ENCODE data around the gene PHAF1. TPM values are rescaled to one million over a fixed set of nuclear protein-coding genes. Genes with fewer than 3 reads are reported as not detected.

Gene PHAF1
- total RNA-seq, 1 donor = 16.0 TPM

DNA sequence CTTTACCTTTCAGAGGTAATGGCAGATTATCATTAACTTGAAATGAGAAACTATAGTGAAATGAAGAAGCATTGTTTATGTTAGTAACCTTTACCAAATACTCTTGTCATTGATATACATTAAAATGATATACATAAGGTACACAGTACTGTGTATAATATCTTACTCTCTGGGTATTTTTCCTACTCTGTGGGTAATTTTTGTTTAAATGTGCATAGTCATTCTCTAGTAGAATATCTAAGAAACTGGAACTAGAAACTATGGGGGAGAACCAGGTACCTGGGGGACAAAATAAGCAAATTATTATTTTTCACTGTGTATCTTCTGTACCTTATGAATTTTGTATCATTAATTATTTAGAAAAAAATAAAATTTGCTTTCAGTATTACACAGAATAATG is 20.6 kb upstream of the PHAF1 start:
- H3K4me3 ChIP-seq (ENCODE audit: low read depth, low read length) = no peak overlapping the region
- no peak for DNase-seq (ENCODE audit: low read depth)
- TF ChIP-seq, protein P1, sequence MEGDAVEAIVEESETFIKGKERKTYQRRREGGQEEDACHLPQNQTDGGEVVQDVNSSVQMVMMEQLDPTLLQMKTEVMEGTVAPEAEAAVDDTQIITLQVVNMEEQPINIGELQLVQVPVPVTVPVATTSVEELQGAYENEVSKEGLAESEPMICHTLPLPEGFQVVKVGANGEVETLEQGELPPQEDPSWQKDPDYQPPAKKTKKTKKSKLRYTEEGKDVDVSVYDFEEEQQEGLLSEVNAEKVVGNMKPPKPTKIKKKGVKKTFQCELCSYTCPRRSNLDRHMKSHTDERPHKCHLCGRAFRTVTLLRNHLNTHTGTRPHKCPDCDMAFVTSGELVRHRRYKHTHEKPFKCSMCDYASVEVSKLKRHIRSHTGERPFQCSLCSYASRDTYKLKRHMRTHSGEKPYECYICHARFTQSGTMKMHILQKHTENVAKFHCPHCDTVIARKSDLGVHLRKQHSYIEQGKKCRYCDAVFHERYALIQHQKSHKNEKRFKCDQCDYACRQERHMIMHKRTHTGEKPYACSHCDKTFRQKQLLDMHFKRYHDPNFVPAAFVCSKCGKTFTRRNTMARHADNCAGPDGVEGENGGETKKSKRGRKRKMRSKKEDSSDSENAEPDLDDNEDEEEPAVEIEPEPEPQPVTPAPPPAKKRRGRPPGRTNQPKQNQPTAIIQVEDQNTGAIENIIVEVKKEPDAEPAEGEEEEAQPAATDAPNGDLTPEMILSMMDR (IDR thresholded peaks at IDR 0.05; ENCODE audit: insufficient read depth, low read depth, low read length) = no peak

DNA sequence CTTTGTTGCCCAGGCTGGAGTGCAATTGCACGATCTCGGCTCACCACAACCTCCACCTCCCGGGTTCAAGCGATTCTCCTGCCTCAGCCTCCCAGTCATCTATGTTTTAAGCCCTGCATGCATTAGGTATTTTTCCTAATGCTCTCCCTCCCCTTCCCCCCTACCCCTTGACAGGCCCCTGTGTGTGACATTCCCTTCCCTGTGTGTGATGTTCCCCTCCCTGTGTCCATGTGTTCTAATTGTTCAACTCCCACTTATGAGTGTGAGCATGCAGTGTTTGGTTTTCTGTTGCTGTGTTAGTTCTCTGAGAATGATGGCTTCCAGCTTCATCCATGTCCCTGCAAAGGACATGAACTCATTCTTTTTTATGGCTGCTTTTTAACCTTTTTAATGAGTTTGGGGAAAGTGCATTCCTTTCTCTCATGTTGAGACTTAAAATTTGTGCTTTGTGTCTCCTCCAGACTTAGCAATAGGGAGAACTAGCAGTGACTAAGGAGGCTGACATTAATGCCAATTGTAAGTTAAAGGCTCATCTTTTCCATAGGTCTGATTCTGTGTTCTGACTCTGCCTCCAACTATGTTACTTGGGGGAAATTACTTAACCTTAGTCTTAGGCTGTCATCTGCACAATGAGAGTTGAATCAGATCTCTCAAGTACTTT is 17.7 kb upstream of the PHAF1 start:
- H3K4me3 ChIP-seq (ENCODE audit: low read depth, low read length) = no peak overlapping the region

DNA sequence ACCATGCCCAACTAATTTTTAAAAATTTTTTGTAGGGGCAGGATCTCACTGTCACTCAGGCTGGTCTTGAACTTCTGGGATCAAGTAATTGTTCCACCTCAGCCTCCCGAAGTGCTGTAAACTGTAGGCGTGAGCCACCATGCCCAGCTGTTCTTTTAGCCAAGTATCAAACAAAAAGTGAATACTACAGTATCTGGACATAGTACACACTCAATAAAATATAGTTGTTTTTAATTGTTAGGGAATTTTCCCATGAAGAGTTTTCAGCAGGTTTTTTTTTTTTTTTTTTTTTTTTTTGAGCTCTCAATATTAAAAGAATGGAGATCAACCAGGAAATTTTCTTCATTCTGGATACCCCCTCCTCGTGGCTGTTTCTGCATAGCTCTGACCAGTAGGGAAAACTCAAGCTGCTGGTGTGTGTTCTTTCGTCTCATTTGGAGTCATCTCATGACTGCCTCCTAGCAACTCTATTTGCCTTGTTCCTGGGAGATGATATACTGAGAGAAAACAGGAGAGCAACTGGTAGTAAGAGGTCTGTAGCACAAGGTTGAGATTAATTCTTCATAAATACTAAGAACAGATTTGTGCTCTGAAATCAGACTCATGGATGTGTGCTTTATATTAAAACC is 16.5 kb upstream of the PHAF1 start:
- TF ChIP-seq, protein P1 (IDR thresholded peaks at IDR 0.05; ENCODE audit: insufficient read depth, low read depth, low read length) = no peak
- DNase-seq (ENCODE audit: low read depth) = no peak
- H3K4me3 ChIP-seq (ENCODE audit: low read depth, low read length) = no peak overlapping the region

More for the DNA sequence above, 17.7 kb upstream of the PHAF1 start:
- TF ChIP-seq, protein P1 (IDR thresholded peaks at IDR 0.05; ENCODE audit: insufficient read depth, low read depth, low read length) = no peak
- DNase-seq (ENCODE audit: low read depth) = peak; percentile 85

DNA sequence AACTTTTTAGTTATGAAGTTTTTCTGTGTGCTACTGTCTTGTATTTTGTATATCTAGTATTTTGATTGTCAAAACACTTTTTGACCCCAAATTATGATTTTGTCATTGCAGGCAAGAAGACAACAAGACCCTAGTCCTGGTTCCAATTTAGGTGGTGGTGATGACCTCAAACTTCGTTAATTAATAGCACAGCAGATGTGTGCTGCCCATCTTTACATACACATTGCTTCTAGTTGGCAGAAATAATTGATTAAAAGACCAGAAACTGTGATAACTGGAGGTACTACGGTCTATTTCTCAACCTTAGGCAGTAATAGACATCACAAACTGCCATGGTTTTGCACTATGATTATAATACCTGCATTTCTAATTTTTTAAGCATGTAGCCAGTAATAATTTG is 11.1 kb upstream of the PHAF1 start:
- DNase-seq (ENCODE audit: low read depth) = no peak
- H3K4me3 ChIP-seq (ENCODE audit: low read depth, low read length) = no peak overlapping the region
- TF ChIP-seq, protein P1 (IDR thresholded peaks at IDR 0.05; ENCODE audit: insufficient read depth, low read depth, low read length) = no peak

DNA sequence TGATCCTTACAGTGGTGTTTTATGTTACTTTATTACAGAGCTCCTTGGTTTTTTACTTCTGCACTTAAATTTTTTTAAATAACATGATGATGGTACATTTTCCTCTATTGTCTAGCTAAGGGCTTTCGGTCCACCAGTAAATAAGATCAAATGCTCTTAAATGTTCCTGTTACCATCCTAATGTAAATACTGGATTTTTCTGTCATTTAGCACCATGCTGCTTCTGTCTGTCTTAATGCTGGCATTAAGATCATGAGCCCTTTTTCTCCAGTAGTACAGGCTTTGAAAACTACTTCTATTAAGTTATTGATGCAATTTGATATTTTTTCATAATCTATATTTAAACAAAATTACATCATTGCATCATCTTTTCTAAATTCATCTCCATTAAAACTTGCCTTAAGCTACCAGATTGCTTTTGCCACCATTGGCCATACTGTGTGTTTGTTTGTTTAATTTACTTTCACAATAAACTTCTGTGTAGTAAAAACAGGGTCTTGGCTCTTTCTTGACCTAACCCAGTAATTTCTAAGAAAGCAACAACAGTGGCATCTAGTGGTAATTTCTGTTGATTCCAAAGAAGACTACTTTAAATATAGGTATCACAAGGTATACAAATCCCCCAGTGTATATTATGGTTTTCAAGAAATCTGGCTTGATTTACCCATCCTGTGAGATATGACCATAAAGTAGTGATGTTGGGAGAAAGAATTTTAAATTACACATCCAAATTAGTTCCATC is 9.0 kb upstream of the PHAF1 start:
- TF ChIP-seq, protein P1 (IDR thresholded peaks at IDR 0.05; ENCODE audit: insufficient read depth, low read depth, low read length) = peak; percentile 45
- no peak overlapping the region for H3K4me3 ChIP-seq (ENCODE audit: low read depth, low read length)
- peak; percentile 63 for DNase-seq (ENCODE audit: low read depth)

DNA sequence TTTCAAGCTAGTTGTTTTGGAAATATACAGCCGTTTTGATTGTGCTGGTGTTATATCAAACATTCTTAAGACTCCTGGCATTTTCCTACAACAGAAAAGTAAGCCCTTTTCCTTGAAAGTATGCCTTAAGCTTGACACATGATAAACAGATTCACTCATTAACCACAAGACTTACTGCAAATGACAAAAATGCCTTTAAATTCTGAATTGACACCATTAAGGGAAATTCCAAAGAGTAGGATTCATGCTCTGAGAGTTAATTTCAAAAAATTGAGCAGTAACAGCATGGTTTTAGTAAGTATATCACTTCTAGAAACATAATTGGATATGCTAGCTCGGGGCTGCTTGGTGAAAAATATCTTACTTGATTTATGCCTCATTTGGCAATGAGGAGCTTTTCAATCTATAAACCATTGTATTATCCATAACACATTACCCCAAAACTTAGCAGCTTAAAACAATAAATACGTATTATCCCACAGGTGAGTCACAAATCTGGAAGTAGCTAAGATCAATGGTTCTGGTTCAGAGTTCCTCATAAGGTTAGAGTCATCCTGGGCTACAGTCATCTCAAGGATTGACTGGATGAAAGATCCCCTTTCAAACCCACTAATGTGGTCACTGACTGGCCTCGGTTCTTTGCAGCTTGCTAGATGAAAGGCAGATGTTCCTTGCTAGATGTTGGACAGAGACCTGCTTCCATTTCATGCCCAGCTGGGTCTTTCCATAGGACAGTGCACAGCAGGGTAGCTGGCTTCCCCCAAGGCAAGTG is 8.2 kb upstream of the PHAF1 start:
- TF ChIP-seq, protein P1 (IDR thresholded peaks at IDR 0.05; ENCODE audit: insufficient read depth, low read depth, low read length) = no peak
- no peak overlapping the region for H3K4me3 ChIP-seq (ENCODE audit: low read depth, low read length)

More for the DNA sequence above, 8.2 kb upstream of the PHAF1 start:
- DNase-seq (ENCODE audit: low read depth) = peak; percentile 25
